Liver (tissue), 9 donors: ENCODE measurements around the gene PARP3. TPM values are rescaled to one million over a fixed set of nuclear protein-coding genes. Genes with fewer than 3 reads are reported as not detected.
A peak's percentile ranks its signal among the peaks of the same experiment; 100 is the strongest.

Experiments used
- DNase-seq: peaks from one replicate; pipeline ENCODE4 v3.0.0-alpha.2; 2017; ENCODE audit warnings: low spot score
- H3K27ac ChIP-seq, 2 donors: one replicate each; pipeline ENCODE4 v1.7.0; 2013; ENCODE audit warnings: inconsistent platforms in 2 of 2, low read length in 2 of 2, control low read depth in 1 of 2, low read depth in 1 of 2, mild to moderate bottlenecking in 1 of 2
- H3K27me3 ChIP-seq, 4 donors: one replicate each; pipeline versions ENCODE4 v1.6.1 to v1.7.0; 2013; ENCODE audit warnings: low read length in 3 of 4, inconsistent platforms in 1 of 4, mild to moderate bottlenecking in 1 of 4, moderate library complexity in 1 of 4; ENCODE audit not compliant: control insufficient read depth in 4 of 4, insufficient read depth in 4 of 4
- H3K36me3 ChIP-seq, 4 donors: one replicate each; pipeline versions ENCODE4 v1.6.1 to v1.7.0; 2013; ENCODE audit warnings: low read length in 3 of 4, mild to moderate bottlenecking in 3 of 4, low read depth in 1 of 4, moderate library complexity in 1 of 4; ENCODE audit not compliant: control insufficient read depth in 4 of 4, insufficient read depth in 3 of 4
- H3K4me1 ChIP-seq, 4 donors: one replicate each; pipeline versions ENCODE4 v1.6.1 to v1.7.0; 2013; ENCODE audit warnings: low read length in 3 of 4, mild to moderate bottlenecking in 3 of 4, moderate library complexity in 1 of 4; ENCODE audit not compliant: control insufficient read depth in 4 of 4, insufficient read depth in 4 of 4
- H3K4me3 ChIP-seq, 3 donors: one replicate each; pipeline versions ENCODE4 v1.6.1 to v1.7.0; 2013; ENCODE audit warnings: low read length in 3 of 3, control low read depth in 1 of 3, low read depth in 1 of 3, mild to moderate bottlenecking in 1 of 3
- H3K9ac ChIP-seq, 2 donors: one replicate each; pipeline ENCODE4 v1.7.0; 2013; ENCODE audit warnings: low read length in 2 of 2, mild to moderate bottlenecking in 2 of 2, moderate library complexity in 2 of 2, control low read depth in 1 of 2, low read depth in 1 of 2
- H3K9me3 ChIP-seq, 4 donors: one replicate each; pipeline versions ENCODE4 v1.6.1 to v1.7.0; 2013; ENCODE audit warnings: low read length in 3 of 4; ENCODE audit not compliant: control insufficient read depth in 4 of 4
- CTCF ChIP-seq: fragments of 150-350 bp; IDR thresholded peaks from 2 replicates; pipeline ENCODE4 v1.5.1; 2017; ENCODE audit warnings: improper control_type of control experiment, low read depth, low read length; ENCODE audit not compliant: missing input control
- EGR1 ChIP-seq, 2 donors: IDR thresholded peaks; 2 replicates each; pipeline ENCODE4 v1.6.1; 2016 to 2018; ENCODE audit warnings: antibody characterized with exemption in 2 of 2, low read depth in 2 of 2
- FOXA1 ChIP-seq: IDR thresholded peaks from 2 replicates; pipeline ENCODE4 v1.6.1; 2016; ENCODE audit warnings: antibody characterized with exemption
- GABPA ChIP-seq, 2 donors: IDR thresholded peaks in 1 of 2; conservative IDR thresholded peaks in 1 of 2; 2 replicates each; pipeline ENCODE4 v1.6.1; 2016; ENCODE audit warnings: antibody characterized with exemption in 2 of 2, mild to moderate bottlenecking in 1 of 2, moderate library complexity in 1 of 2
- HNF4A ChIP-seq, 2 donors: conservative IDR thresholded peaks; 2 replicates each; pipeline ENCODE4 v1.6.1; 2016; ENCODE audit warnings: antibody characterized with exemption in 2 of 2, mild to moderate bottlenecking in 2 of 2
- HNF4G ChIP-seq: IDR thresholded peaks from 2 replicates; pipeline ENCODE4 v1.6.1; 2016; ENCODE audit warnings: antibody characterized with exemption
- NR2F2 ChIP-seq: IDR thresholded peaks from 2 replicates; pipeline ENCODE4 v1.6.1; 2016; ENCODE audit warnings: antibody characterized with exemption
- TAF1 ChIP-seq: conservative IDR thresholded peaks from 2 replicates; pipeline ENCODE4 v1.6.1; 2016; ENCODE audit warnings: antibody characterized with exemption, mild to moderate bottlenecking
- YY1 ChIP-seq: IDR thresholded peaks from 2 replicates; pipeline ENCODE4 v1.6.1; 2016; ENCODE audit warnings: antibody characterized with exemption, mild to moderate bottlenecking
- WGBS: extraction: QIAGEN DNeasy Blood & Tissue Kit; methylation state at CpG from one replicate; pipeline ENCODE4 v1.1.7; 2013; 5-methylcytosine and 5-hydroxymethylcytosine counted together
- polyA plus RNA-seq, 2 donors: library from polyadenylated mRNA; stranded (reverse) in 1 of 2; unstranded in 1 of 2; fragments of 200-250 nt in 1 of 2; fragments of >200 nt in 1 of 2; fragmentation: Nextera tagmentation in 1 of 2; extraction: Ambion mirVana in 1 of 2; gene quantifications; one replicate each; pipeline versions ENCODE4 v1.2.1 to v1.2.3, GENCODE V29; 2013 to 2015
- total RNA-seq, 2 donors: library from RNA; depleted of rRNA; stranded (reverse); fragments of >200 nt; gene quantifications; one replicate each; pipeline ENCODE4 v1.2.3, GENCODE V29; 2014
- donor health status: healthy.
- donor health status: healthy.
- donor health status: healthy.
- donor health status: healthy.
- donor health status: healthy.

PARP3 gene
- total and polyA plus RNA-seq, 4 donors: 1.5 to 21.4 (median 12.7) TPM

GRCh38 chr3:51983578-51984268, 41.6 kb downstream of the PARP3 start:
- H3K4me3 ChIP-seq: peak overlapping the region; percentile 62 to 89 (median 68)
- no peaks in the 10 kb centered on the region for H3K9me3 ChIP-seq
- 31% methylated on average over 22 of the region's 22 CpGs for WGBS
- H3K36me3 ChIP-seq: peaks cover 0 to 3% (median 3%) of the 10 kb centered on the region in 4 donors
- TF ChIP-seq NR2F2: peak; percentile 7
- no peak for TF ChIP-seq HNF4G
- no peak for TF ChIP-seq TAF1
- no peak for TF ChIP-seq EGR1 (IDR thresholded peaks at IDR 0.05; ENCODE audit: low read depth in 2 of 2)
- TF ChIP-seq CTCF: no peak
- peak overlapping the region; percentile 80 to 92 for H3K9ac ChIP-seq
- no peaks in the 10 kb centered on the region for H3K27me3 ChIP-seq
- H3K27ac ChIP-seq: peak overlapping the region; percentile 96 to 100
- no peak for DNase-seq
- H3K4me1 ChIP-seq: peaks cover 6 to 45% (median 25%) of the 10 kb centered on the region in 4 donors

GRCh38 chr3:51984269-51984647, 42.1 kb downstream of the PARP3 start:
- H3K4me1 ChIP-seq: peaks cover 6 to 45% (median 25%) of the 10 kb centered on the region in 4 donors

GRCh38 chr3:51985063-51985462, 42.9 kb downstream of the PARP3 start:
- Histone ChIP-seq H3K4me1 (peaks cover 6 to 45% (median 25%) of the 10 kb centered on the region in 4 donors), H3K27ac (peak overlapping the region in 1 of 2 donors; percentile 14), H3K4me3 (no peak overlapping the region), H3K9me3 (no peaks in the 10 kb centered on the region), H3K27me3 (no peaks in the 10 kb centered on the region), H3K9ac (no peak overlapping the region), H3K36me3 (peaks cover 0 to 6% (median 4%) of the 10 kb centered on the region in 4 donors)
- no peak for DNase-seq
- 92% methylated on average over 6 of the region's 6 CpGs for WGBS
- no peak for TF ChIP-seq GABPA (IDR thresholded peaks at IDR 0.05 in 1 of 2, conservative IDR thresholded peaks at IDR 0.05 in 1 of 2)
- TF ChIP-seq HNF4A (conservative IDR thresholded peaks at IDR 0.05): no peak
- TF ChIP-seq YY1: no peak
- no peak for TF ChIP-seq FOXA1

More at GRCh38 chr3:51984269-51984647, 42.1 kb downstream of the PARP3 start:
- no peak for DNase-seq
- H3K9ac ChIP-seq: peak overlapping the region; percentile 80 to 92
- peak overlapping the region; percentile 96 to 100 for H3K27ac ChIP-seq
- no peak for TF ChIP-seq FOXA1
- TF ChIP-seq TAF1: no peak
- no peaks in the 10 kb centered on the region for H3K27me3 ChIP-seq
- peak overlapping the region; percentile 62 to 89 (median 68) for H3K4me3 ChIP-seq
- H3K9me3 ChIP-seq: no peaks in the 10 kb centered on the region
- peaks cover 0 to 6% (median 4%) of the 10 kb centered on the region in 4 donors for H3K36me3 ChIP-seq
